IMR-90 (cell line): ENCODE results near the gene SEMA3C. TPM values are rescaled to one million over a fixed set of nuclear protein-coding genes. Genes with fewer than 3 reads are reported as not detected.

Experiments used
- ATAC-seq: fragments of 200-7000 bp; cut with Tn5 transposase; 2 replicates; pipeline ENCODE4 v1.9.1; 2020; ENCODE audit warnings: low read depth, mild to moderate bottlenecking, moderate library complexity
- BruUV-seq: library from RNA; stranded (reverse); fragments of 400-500 nt; replicated peaks from 2 replicates; lab custom pipeline; 2021; lab: Mats Ljungman, UMichigan
- CTCF ChIA-PET: fragments of 300-600 bp; formaldehyde crosslinking; extraction: SDS; loops from one replicate; lab custom pipeline; 2021; ENCODE audit warnings: antibody characterized with exemption; lab: Yijun Ruan, JAX
- POLR2A ChIA-PET: fragments of 300-600 bp; sonication (Branson Sonifier 250); formaldehyde crosslinking; loops from one replicate; lab custom pipeline; 2022; ENCODE audit warnings: antibody characterized with exemption; ENCODE audit not compliant: unreplicated experiment; lab: Charles Lee
- DNase-seq: peaks from one replicate; pipeline ENCODE4 v3.0.0; 2013
- H2AFZ ChIP-seq: replicated peaks from 2 replicates; pipeline ENCODE3; 2013; ENCODE audit warnings: low read length, mild to moderate bottlenecking; ENCODE audit not compliant: poor library complexity
- H2AK5ac ChIP-seq: 2 replicates; pipeline ENCODE4 v1.6.1; 2013; ENCODE audit warnings: low read depth, low read length, inconsistent platforms
- H2AK9ac ChIP-seq: replicated peaks from 2 replicates; pipeline ENCODE3; 2013; ENCODE audit warnings: mild to moderate bottlenecking, low read depth, low read length, moderate library complexity; ENCODE audit not compliant: poor library complexity
- H2BK120ac ChIP-seq: 2 replicates; pipeline ENCODE4 v1.6.1; 2013; ENCODE audit warnings: low read depth, low read length, inconsistent platforms
- H2BK15ac ChIP-seq: 3 replicates; pipeline ENCODE4 v1.6.1; 2013; ENCODE audit warnings: low read depth, low read length, inconsistent platforms
- H2BK20ac ChIP-seq: 2 replicates; pipeline ENCODE4 v1.6.1; 2013; ENCODE audit warnings: low read depth, mild to moderate bottlenecking, inconsistent platforms, low read length, moderate library complexity
- H2BK5ac ChIP-seq: 2 replicates; pipeline ENCODE4 v1.6.1; 2013; ENCODE audit warnings: mild to moderate bottlenecking, low read depth, low read length, inconsistent platforms; ENCODE audit not compliant: poor library complexity, severe bottlenecking
- H3K14ac ChIP-seq: replicated peaks from 2 replicates; pipeline ENCODE4 v1.6.1; 2013; ENCODE audit warnings: low read depth, low read length, inconsistent platforms
- H3K18ac ChIP-seq: 2 replicates; pipeline ENCODE4 v1.6.1; 2013; ENCODE audit warnings: low read depth, low read length, control low read depth
- H3K23ac ChIP-seq: 2 replicates; pipeline ENCODE4 v1.6.1; 2013; ENCODE audit warnings: low read depth, low read length, inconsistent platforms
- H3K27ac ChIP-seq: 2 replicates; pipeline ENCODE4 v1.5.1; 2013; ENCODE audit warnings: mild to moderate bottlenecking, control low read depth, low read length; ENCODE audit not compliant: insufficient read depth
- H3K27me3 ChIP-seq: 2 replicates; pipeline ENCODE4 v1.6.1; 2013; ENCODE audit warnings: low read length; ENCODE audit not compliant: control insufficient read depth, insufficient read depth
- H3K36me3 ChIP-seq: 2 replicates; pipeline ENCODE4 v1.6.1; 2013; ENCODE audit warnings: low read length, mixed read lengths; ENCODE audit not compliant: control insufficient read depth, insufficient read depth
- H3K4ac ChIP-seq: 2 replicates; pipeline ENCODE4 v1.6.1; 2013; ENCODE audit warnings: low read depth, low read length, inconsistent platforms
- H3K4me1 ChIP-seq: 2 replicates; pipeline ENCODE4 v1.6.1; 2013; ENCODE audit warnings: low read length, mixed read lengths; ENCODE audit not compliant: control insufficient read depth, insufficient read depth
- H3K4me2 ChIP-seq: 2 replicates; pipeline ENCODE4 v1.6.1; 2013; ENCODE audit warnings: low read depth, mild to moderate bottlenecking, control low read depth, low read length, moderate library complexity
- H3K4me3 ChIP-seq: 2 replicates; pipeline ENCODE4 v1.5.1; 2013; ENCODE audit warnings: low read depth, mild to moderate bottlenecking, control low read depth, low read length, moderate library complexity; ENCODE audit not compliant: insufficient read depth
- H3K56ac ChIP-seq: 2 replicates; pipeline ENCODE4 v1.6.1; 2013; ENCODE audit warnings: low read length, inconsistent platforms; ENCODE audit not compliant: insufficient read depth; ENCODE audit errors: extremely low read depth
- H3K79me1 ChIP-seq, 2 experiments: 2 replicates each; pipeline ENCODE4 v1.6.1; 2013; ENCODE audit warnings: low read length in 2 of 2, inconsistent platforms in 1 of 2, low read depth in 1 of 2
- H3K9ac ChIP-seq: 2 replicates; pipeline ENCODE4 v1.6.1; 2013; ENCODE audit warnings: low read depth, low read length, control low read depth
- H3K9me1 ChIP-seq: 2 replicates; pipeline ENCODE4 v1.6.1; 2013; ENCODE audit warnings: low read length, inconsistent platforms; ENCODE audit not compliant: insufficient read depth
- H3K9me3 ChIP-seq: 2 replicates; pipeline ENCODE4 v1.6.1; 2013; ENCODE audit warnings: low read length; ENCODE audit not compliant: control insufficient read depth, insufficient read depth
- H4K20me1 ChIP-seq: 2 replicates; pipeline ENCODE4 v1.6.1; 2013; ENCODE audit warnings: low read length, inconsistent platforms; ENCODE audit not compliant: insufficient read depth
- H4K5ac ChIP-seq: 2 replicates; pipeline ENCODE4 v1.6.1; 2013; ENCODE audit warnings: mild to moderate bottlenecking, low read depth, low read length, control low read depth
- H4K8ac ChIP-seq, 2 experiments: 2 replicates each; pipeline ENCODE4 v1.6.1; 2013; ENCODE audit warnings: low read depth in 2 of 2, low read length in 2 of 2, control low read depth in 1 of 2, inconsistent platforms in 1 of 2
- H4K91ac ChIP-seq: 2 replicates; pipeline ENCODE4 v1.6.1; 2013; ENCODE audit warnings: low read depth, low read length, inconsistent platforms; ENCODE audit not compliant: insufficient read depth
- BHLHE40 ChIP-seq: fragments of 150-350 bp; IDR thresholded peaks from 2 replicates; pipeline ENCODE4 v1.6.1; 2016; ENCODE audit warnings: mild to moderate bottlenecking, low read depth, low read length
- CEBPB ChIP-seq: IDR thresholded peaks from 2 replicates; pipeline ENCODE4 v1.6.1; 2012; ENCODE audit warnings: low read depth, low read length, improper control_type of control experiment
- CHD1 ChIP-seq: IDR thresholded peaks from 2 replicates; pipeline ENCODE4 v1.6.1; 2012; ENCODE audit warnings: low read depth, low read length, improper control_type of control experiment
- CTCF ChIP-seq: conservative IDR thresholded peaks from 2 replicates; pipeline ENCODE4 v1.5.1; 2012; ENCODE audit warnings: mild to moderate bottlenecking, low read depth, low read length, improper control_type of control experiment
- MAFK ChIP-seq: IDR thresholded peaks from 2 replicates; pipeline ENCODE4 v1.6.1; 2012; ENCODE audit warnings: low read depth, low read length, improper control_type of control experiment
- MAZ ChIP-seq: IDR thresholded peaks from 2 replicates; pipeline ENCODE4 v1.6.1; 2012; ENCODE audit warnings: low read depth, mild to moderate bottlenecking, low read length, improper control_type of control experiment, moderate library complexity, borderline replicate concordance
- MXI1 ChIP-seq: IDR thresholded peaks from 2 replicates; pipeline ENCODE4 v1.6.1; 2012; ENCODE audit warnings: low read depth, mild to moderate bottlenecking, low read length, moderate library complexity, borderline replicate concordance
- NFE2L2 ChIP-seq: fragments of 150-350 bp; IDR thresholded peaks from 2 replicates; pipeline ENCODE4 v1.6.1; 2016; ENCODE audit warnings: low read depth, mild to moderate bottlenecking, low read length
- RAD21 ChIP-seq: IDR thresholded peaks from 2 replicates; pipeline ENCODE4 v1.6.1; 2012; ENCODE audit warnings: low read length, improper control_type of control experiment
- RFX5 ChIP-seq: IDR thresholded peaks from 2 replicates; pipeline ENCODE4 v1.8.0; 2012; ENCODE audit warnings: low read depth, mild to moderate bottlenecking, low read length, moderate library complexity
- SMC3 ChIP-seq: fragments of 150-350 bp; IDR thresholded peaks from 2 replicates; pipeline ENCODE4 v1.6.1; 2016; ENCODE audit warnings: low read depth, mild to moderate bottlenecking, antibody characterized with exemption, low read length, moderate library complexity
- USF2 ChIP-seq: fragments of 150-350 bp; IDR thresholded peaks from 2 replicates; pipeline ENCODE4 v1.6.1; 2017; ENCODE audit warnings: mild to moderate bottlenecking, antibody characterized with exemption, low read length, low read depth
- WGBS, 2 experiments: methylation state at CpG; one replicate each; pipeline versions ENCODE4 v1.1.5 to v1.1.7; 2013; ENCODE audit warnings: missing lambda C conversion rate in 2 of 2; ENCODE audit not compliant: insufficient read length in 1 of 2; ENCODE audit errors: extremely low coverage in 2 of 2; 5-methylcytosine and 5-hydroxymethylcytosine counted together
- dilution Hi-C: fragments of 300-500 bp; cut with HindIII; formaldehyde crosslinking; loops from one replicate; pipeline ENCODE4 v1.14.3; 2018; ENCODE audit warnings: low sequenced_read_pairs; ENCODE audit not compliant: unreplicated experiment
- in situ Hi-C: fragments of 300-500 bp; cut with MboI; formaldehyde crosslinking; loops from 3 replicates; pipeline ENCODE4 v1.14.3; 2019; ENCODE audit warnings: low sequenced_read_pairs, inconsistent platforms, mixed read lengths
- intact Hi-C: fragments of 100-400 bp; cut with micrococcal nuclease; formaldehyde crosslinking; loops from 2 replicates; pipeline ENCODE4 v1.10.0; 2022
- polyA plus RNA-seq, 3 experiments: library from polyadenylated mRNA; depleted of rRNA; stranded (reverse); fragments of >200 nt; gene quantifications; 2 replicates each; pipeline ENCODE4 v1.2.3, GENCODE V29; 2012; ENCODE audit warnings: low replicate concordance in 1 of 3
- total RNA-seq: library from RNA; depleted of rRNA; stranded (reverse); fragments of >200 nt; gene quantifications from 2 replicates; pipeline ENCODE4 v1.2.3, GENCODE V29; 2012

Gene SEMA3C
- total and polyA plus RNA-seq, 2 of the 4 experiments (the other 2 are of a cell fraction): 21.2 to 97.1 TPM

GRCh38 chr7:80871228-80871627, 47.6 kb downstream of the SEMA3C start:
- peaks cover 0 to 5% of the 10 kb centered on the region in 2 experiments; a peak in 2 of 4 replicates for H3K79me1 ChIP-seq
- intact Hi-C loops: no loop called here
- no peak overlapping the region for H2BK5ac ChIP-seq
- H3K9ac ChIP-seq: no peak overlapping the region
- no peak for DNase-seq
- dilution Hi-C loops: no loop called here
- no peak overlapping the region for H3K4ac ChIP-seq
- POLR2A ChIA-PET: no interaction called here
- no TSS peak for BruUV-seq
- no peak for TF ChIP-seq USF2
- TF ChIP-seq MXI1: no peak
- no peak for TF ChIP-seq CHD1
- no peak for TF ChIP-seq SMC3
- TF ChIP-seq CTCF: no peak
- TF ChIP-seq MAFK: no peak
- TF ChIP-seq NFE2L2: no peak
- TF ChIP-seq MAZ: no peak
- TF ChIP-seq RFX5: no peak
- TF ChIP-seq BHLHE40: no peak
- TF ChIP-seq RAD21: no peak
- no peak for TF ChIP-seq CEBPB
- H2BK20ac ChIP-seq: no peak overlapping the region
- H4K91ac ChIP-seq: no peak overlapping the region
- no peaks in the 10 kb centered on the region for H4K20me1 ChIP-seq
- no peak overlapping the region for H2BK120ac ChIP-seq
- H3K9me1 ChIP-seq: no peaks in the 10 kb centered on the region
- CTCF ChIA-PET: no interaction called here
- no peaks in the 10 kb centered on the region for H3K27me3 ChIP-seq
- H3K56ac ChIP-seq: no peak overlapping the region
- no peaks in the 10 kb centered on the region for H3K9me3 ChIP-seq
- no peak overlapping the region for H4K5ac ChIP-seq
- in situ Hi-C loops: no loop called here
- no peak overlapping the region for H3K4me2 ChIP-seq
- H3K23ac ChIP-seq: no peak overlapping the region
- WGBS, 2 experiments: no CpG with 5 or more reads among the region's 2 CpGs
- H3K4me1 ChIP-seq: no peaks in the 10 kb centered on the region; the same call in 1 of the 2 replicates
- H2AK9ac ChIP-seq: no peak overlapping the region
- no peak overlapping the region for H3K14ac ChIP-seq
- no peak overlapping the region for H3K4me3 ChIP-seq
- no peak overlapping the region for H2BK15ac ChIP-seq
- H2AK5ac ChIP-seq: no peak overlapping the region
- H2AFZ ChIP-seq: no peak overlapping the region
- no peak overlapping the region for H3K18ac ChIP-seq
- H3K36me3 ChIP-seq: no peaks in the 10 kb centered on the region
- H4K8ac ChIP-seq: no peak overlapping the region
- no peak for ATAC-seq
- no peak overlapping the region for H3K27ac ChIP-seq
